SJSA1 (cell line): ENCODE results near the gene JADE2. TPM values are rescaled to one million over a fixed set of nuclear protein-coding genes. Genes with fewer than 3 reads are reported as not detected.

ENCODE experiments used
- DNase-seq, 2 experiments: peaks; one replicate each; pipeline ENCODE4 v3.0.0-alpha.2; 2015 to 2020; ENCODE audit warnings: low spot score in 2 of 2, low read depth in 1 of 2
- H3K27ac ChIP-seq: fragments of 250-450 bp; sonication (Bioruptor Pico); 2 replicates; pipeline ENCODE4 v1.5.1; 2020; ENCODE audit warnings: mild to moderate bottlenecking, moderate library complexity
- H3K27me3 ChIP-seq: fragments of 250-450 bp; sonication (Bioruptor Pico); replicated peaks from 2 replicates; pipeline ENCODE4 v1.5.1; 2020; ENCODE audit warnings: mild to moderate bottlenecking, moderate library complexity
- H3K36me3 ChIP-seq: fragments of 250-450 bp; sonication (Bioruptor Pico); 2 replicates; pipeline ENCODE4 v1.5.1; 2020; ENCODE audit warnings: mild to moderate bottlenecking
- H3K4me1 ChIP-seq: fragments of 250-450 bp; sonication (Bioruptor Pico); replicated peaks from 2 replicates; pipeline ENCODE4 v1.6.1; 2021; ENCODE audit warnings: mild to moderate bottlenecking
- H3K4me3 ChIP-seq: fragments of 250-450 bp; sonication (Bioruptor Pico); 2 replicates; pipeline ENCODE4 v1.5.1; 2020; ENCODE audit warnings: mild to moderate bottlenecking
- H3K9me3 ChIP-seq: fragments of 250-450 bp; sonication (Bioruptor Pico); replicated peaks from 2 replicates; pipeline ENCODE4 v1.5.1; 2020; ENCODE audit warnings: mild to moderate bottlenecking
- total RNA-seq: library from RNA; depleted of rRNA; stranded (reverse); fragments of >200 nt; shearing (Covaris generic); gene quantifications from 2 replicates; pipeline ENCODE4 v1.2.3, GENCODE V29; 2014

The JADE2 gene
- total RNA-seq, 1 experiment from 2014 or later, result 14.6 TPM

DNA sequence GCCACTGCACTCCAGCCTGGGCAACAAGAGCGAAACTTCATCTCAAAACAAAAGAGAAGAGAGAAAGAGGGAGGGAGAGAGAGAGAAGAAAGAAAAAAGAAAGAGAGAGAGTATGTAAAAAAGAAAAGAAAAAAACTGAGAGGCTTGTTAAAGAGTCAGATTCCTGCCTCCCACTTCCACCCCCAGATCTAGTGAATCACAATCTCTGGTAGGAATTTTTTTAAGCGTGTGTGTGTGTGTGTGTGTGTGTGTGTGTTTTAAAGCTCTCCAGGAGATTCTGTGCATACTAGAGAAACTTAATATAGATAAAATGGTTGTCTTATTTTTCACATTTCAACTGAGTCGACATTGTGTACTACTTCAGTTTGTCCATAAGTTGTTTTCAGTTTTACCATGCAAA, 75.1 kb downstream of the JADE2 start:
- H3K27me3 ChIP-seq, result no peaks in the 10 kb centered on the region
- H3K4me3 ChIP-seq, result no peak overlapping the region
- H3K36me3 ChIP-seq, result peaks cover 39% of the 10 kb centered on the region
- peaks cover 4% of the 10 kb centered on the region; the same call in 1 of the 2 replicates for H3K4me1 ChIP-seq
- no peaks in the 10 kb centered on the region for H3K9me3 ChIP-seq
- peak in 1 of 2 experiments; percentile 1 for DNase-seq
- H3K27ac ChIP-seq, result no peak overlapping the region

DNA sequence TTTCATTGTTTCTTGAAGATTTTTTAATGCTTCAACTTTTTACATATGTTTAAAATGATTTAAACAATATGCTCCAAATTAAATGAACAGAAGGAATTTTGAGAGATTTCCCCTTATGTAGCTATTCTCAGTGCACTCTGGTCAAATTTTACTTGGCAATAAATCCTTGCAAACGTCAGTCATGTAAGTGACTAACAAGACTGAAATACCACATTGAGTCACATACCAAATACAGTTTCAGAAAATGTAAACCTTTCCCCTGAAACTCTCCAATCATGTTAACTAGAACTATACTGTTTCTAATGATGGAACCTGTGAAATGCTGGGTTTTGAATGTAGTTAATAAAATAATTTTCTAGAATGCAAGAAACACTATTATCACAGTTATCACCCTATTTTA, 77.6 kb downstream of the JADE2 start:
- no peak overlapping the region for H3K27ac ChIP-seq
- H3K9me3 ChIP-seq, result no peaks in the 10 kb centered on the region
- H3K27me3 ChIP-seq, result no peaks in the 10 kb centered on the region
- peaks cover 4% of the 10 kb centered on the region; the same call in 1 of the 2 replicates for H3K4me1 ChIP-seq
- H3K36me3 ChIP-seq, result peaks cover 64% of the 10 kb centered on the region
- H3K4me3 ChIP-seq, result no peak overlapping the region
- no peak for DNase-seq

DNA sequence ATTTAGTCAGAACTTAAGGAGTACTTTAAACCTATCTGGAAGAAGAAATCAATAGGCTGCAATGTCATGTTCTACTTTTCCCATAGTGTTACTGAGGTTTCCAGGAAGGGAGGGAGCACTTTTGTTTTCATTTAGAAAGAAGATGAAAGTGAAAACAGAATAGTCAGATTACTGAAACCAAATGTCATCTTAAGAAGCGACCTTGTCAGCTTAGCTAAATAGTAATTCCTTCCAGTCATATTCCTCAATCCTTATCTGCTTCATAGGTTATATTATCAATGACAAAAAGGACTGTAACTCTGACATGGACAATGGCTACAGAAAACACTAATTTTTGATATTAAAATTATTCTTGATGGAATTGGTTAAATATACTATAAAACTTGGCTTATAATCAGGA, 79.4 kb downstream of the JADE2 start:
- DNase-seq, result no peak
- Histone ChIP-seq H3K4me1 (peaks cover 4% of the 10 kb centered on the region; the same call in 1 of the 2 replicates), H3K27me3 (no peaks in the 10 kb centered on the region), H3K27ac (no peak overlapping the region), H3K9me3 (no peaks in the 10 kb centered on the region), H3K4me3 (no peak overlapping the region), H3K36me3 (peaks cover 81% of the 10 kb centered on the region)

DNA sequence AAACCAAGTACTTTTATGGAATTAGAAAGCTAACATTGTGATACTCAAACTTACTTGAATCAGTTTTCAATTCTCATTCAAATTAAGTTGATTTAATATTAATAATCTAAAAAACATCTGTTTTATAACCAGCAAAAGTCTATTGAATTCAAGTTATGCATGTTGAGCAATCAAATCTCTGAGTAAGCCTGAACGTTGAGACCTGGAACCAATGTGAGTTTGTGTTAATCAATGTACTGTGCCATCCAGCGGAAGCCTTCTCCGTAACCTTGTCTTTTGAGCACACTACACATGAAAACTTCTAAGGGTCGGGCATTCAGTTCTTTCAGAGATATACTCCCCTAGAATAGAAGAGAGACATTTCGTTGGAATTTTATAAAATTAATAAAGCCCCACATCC, 81.3 kb downstream of the JADE2 start:
- Histone ChIP-seq H3K36me3 (peaks cover 90% of the 10 kb centered on the region), H3K27ac (no peak overlapping the region), H3K9me3 (no peaks in the 10 kb centered on the region), H3K27me3 (no peaks in the 10 kb centered on the region), H3K4me3 (no peak overlapping the region), H3K4me1 (peaks cover 4% of the 10 kb centered on the region; the same call in 1 of the 2 replicates)
- no peak for DNase-seq

DNA sequence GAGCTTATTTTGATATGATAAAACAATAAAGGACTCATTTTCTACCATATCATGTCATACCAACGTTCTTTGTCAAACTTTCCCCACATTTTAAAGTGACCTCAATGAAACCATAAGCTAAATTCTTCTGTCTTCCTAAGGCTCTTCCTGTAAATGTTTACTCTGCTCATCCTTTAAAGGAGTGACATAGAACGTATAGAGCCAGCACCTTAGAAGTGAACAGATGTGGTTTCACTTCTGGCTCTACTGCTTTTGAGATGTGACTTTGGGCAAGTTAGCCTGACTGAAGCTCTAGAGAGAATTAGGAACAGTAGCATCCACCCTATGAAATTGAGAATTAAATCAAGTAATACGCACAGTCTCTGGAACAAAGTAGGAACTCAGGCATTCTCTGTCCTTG, 83.1 kb downstream of the JADE2 start:
- Histone ChIP-seq H3K27me3 (no peaks in the 10 kb centered on the region), H3K9me3 (no peaks in the 10 kb centered on the region), H3K36me3 (peaks cover 89% of the 10 kb centered on the region), H3K4me1 (no peaks in the 10 kb centered on the region), H3K4me3 (no peak overlapping the region), H3K27ac (no peak overlapping the region)
- DNase-seq, result no peak

GRCh38 chr5:134609232-134609851, 83.9 kb downstream of the JADE2 start:
- H3K4me1 ChIP-seq, result no peaks in the 10 kb centered on the region
- no peak for DNase-seq
- no peak overlapping the region for H3K4me3 ChIP-seq
- H3K27ac ChIP-seq, result no peak overlapping the region
- peaks cover 85% of the 10 kb centered on the region for H3K36me3 ChIP-seq
- H3K27me3 ChIP-seq, result no peaks in the 10 kb centered on the region
- no peaks in the 10 kb centered on the region for H3K9me3 ChIP-seq

GRCh38 chr5:134610725-134611124, 85.3 kb downstream of the JADE2 start:
- no peak for DNase-seq
- H3K27ac ChIP-seq, result no peak overlapping the region
- H3K4me1 ChIP-seq, result no peaks in the 10 kb centered on the region
- H3K4me3 ChIP-seq, result no peak overlapping the region
- H3K27me3 ChIP-seq, result no peaks in the 10 kb centered on the region
- peaks cover 84% of the 10 kb centered on the region for H3K36me3 ChIP-seq
- H3K9me3 ChIP-seq, result no peaks in the 10 kb centered on the region

- Histone ChIP-seq H3K27ac (no peak overlapping the region), H3K36me3 (peaks cover 82% of the 10 kb centered on the region), H3K27me3 (no peaks in the 10 kb centered on the region), H3K4me3 (no peak overlapping the region), H3K4me1 (no peaks in the 10 kb centered on the region), H3K9me3 (no peaks in the 10 kb centered on the region)
- DNase-seq, result no peak
Observed at GRCh38 chr5:134611515-134611914, 86.0 kb downstream of the JADE2 start.

GRCh38 chr5:134614450-134615085, 89.1 kb downstream of the JADE2 start:
- no peak overlapping the region for H3K4me3 ChIP-seq
- no peaks in the 10 kb centered on the region for H3K9me3 ChIP-seq
- no peak for DNase-seq
- H3K27me3 ChIP-seq, result no peaks in the 10 kb centered on the region
- H3K4me1 ChIP-seq, result no peaks in the 10 kb centered on the region
- H3K36me3 ChIP-seq, result peaks cover 77% of the 10 kb centered on the region
- H3K27ac ChIP-seq, result no peak overlapping the region

- Histone ChIP-seq H3K9me3 (no peaks in the 10 kb centered on the region), H3K4me1 (no peaks in the 10 kb centered on the region), H3K27me3 (no peaks in the 10 kb centered on the region), H3K36me3 (peaks cover 77% of the 10 kb centered on the region), H3K4me3 (no peak overlapping the region), H3K27ac (no peak overlapping the region)
- no peak for DNase-seq
Observed at GRCh38 chr5:134620634-134621033, 95.2 kb downstream of the JADE2 start.

GRCh38 chr5:134625559-134625958, 100.1 kb downstream of the JADE2 start:
- DNase-seq, result peak in 1 of 2 experiments; percentile 16
- Histone ChIP-seq H3K27me3 (no peaks in the 10 kb centered on the region), H3K4me3 (no peak overlapping the region), H3K36me3 (peaks cover 38% of the 10 kb centered on the region), H3K27ac (no peak overlapping the region), H3K9me3 (no peaks in the 10 kb centered on the region), H3K4me1 (no peaks in the 10 kb centered on the region)

- Histone ChIP-seq H3K36me3 (peaks cover 36% of the 10 kb centered on the region), H3K27ac (no peak overlapping the region), H3K9me3 (no peaks in the 10 kb centered on the region), H3K4me1 (peaks cover 2% of the 10 kb centered on the region; the same call in 1 of the 2 replicates), H3K27me3 (no peaks in the 10 kb centered on the region), H3K4me3 (no peak overlapping the region)
- no peak for DNase-seq
Observed at GRCh38 chr5:134626369-134627014, 101.0 kb downstream of the JADE2 start.
